HG03457 (cell line): ENCODE data around the gene UNC50.
"Not testable (repeated sequence)": the region's sequence is repeated elsewhere in the genome, so short reads cannot be mapped to it uniquely, and the experiment has no call there.

ENCODE experiments used
- ATAC-seq: cut with Tn5 transposase; IDR thresholded peaks from one replicate; pipeline ENCODE4 v1.9.1; 2021; ENCODE audit warnings: moderate number of reproducible peaks; ENCODE audit not compliant: unreplicated experiment

Gene UNC50

GRCh38 chr2:98659491-98659840, 51.1 kb downstream of the UNC50 start:
- ATAC-seq, result not testable (repeated sequence)

- ATAC-seq, result no peak
Measured at GRCh38 chr2:98663511-98664090, 55.2 kb downstream of the UNC50 start.

- ATAC-seq, result no peak
Measured at GRCh38 chr2:98664323-98664722, 55.9 kb downstream of the UNC50 start.

- ATAC-seq, result no peak
Measured at GRCh38 chr2:98665677-98666076, 57.3 kb downstream of the UNC50 start.
